ENCODE measurements around the gene CBX2. TPM values are rescaled to one million over a fixed set of nuclear protein-coding genes. Genes with fewer than 3 reads are reported as not detected.
A peak's percentile ranks its signal among the peaks of the same experiment; 100 is the strongest.

The CBX2 gene
- total RNA-seq, 1 donor from 2014 or later = 53.5 TPM

DNA sequence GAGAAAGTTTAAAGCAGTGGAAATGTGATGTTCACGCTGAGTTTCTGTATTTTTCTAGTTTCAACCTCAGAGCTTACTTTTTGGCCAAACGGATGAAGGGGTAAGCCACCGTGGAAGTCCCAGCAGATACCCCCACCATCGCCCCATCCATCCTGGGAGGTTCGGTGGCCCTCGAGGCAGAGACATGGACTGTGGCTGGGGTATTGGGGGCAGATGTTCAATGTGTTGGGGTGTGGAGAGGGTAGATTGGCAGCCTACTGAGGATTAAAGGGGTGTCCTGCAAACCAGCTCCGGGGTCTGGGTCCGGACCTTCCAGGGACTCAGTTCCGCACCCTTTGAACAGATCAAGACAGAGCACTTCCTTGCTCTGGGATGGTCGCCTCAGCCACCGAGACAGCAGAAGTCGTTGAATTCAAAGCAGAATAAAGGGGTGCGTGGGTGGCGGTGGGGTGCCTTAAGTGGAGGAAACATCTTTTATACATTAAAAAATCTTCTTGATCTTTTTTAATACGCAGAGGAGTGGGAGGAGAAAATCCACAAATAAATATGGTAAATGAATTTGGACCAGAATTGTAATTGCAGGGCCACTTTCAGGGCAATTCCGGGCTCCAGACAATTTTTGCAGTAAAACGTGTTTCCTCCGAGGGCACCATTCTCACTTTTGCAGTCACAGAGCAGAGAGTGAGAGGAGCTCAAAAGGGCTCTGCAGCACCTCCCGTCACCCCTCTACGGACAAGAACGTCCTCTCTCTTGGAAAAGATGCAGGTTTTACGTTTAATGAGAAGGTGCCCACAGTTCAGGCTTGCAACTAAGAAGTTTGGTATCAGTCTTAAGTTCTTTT lies 27.1 kb downstream of the CBX2 start:
- H3K79me2 ChIP-seq (ENCODE audit: low read depth) = no peaks in the 10 kb centered on the region
- H3F3A ChIP-seq (ENCODE audit: low read depth) = peaks cover 74% of the 10 kb centered on the region
- Mint-ChIP-seq H3K27me3 (ENCODE audit: insufficient read depth, low read depth) (peaks cover 86% of the 10 kb centered on the region), H3K36me3 (no peaks in the 10 kb centered on the region), H3K4me3 (peak overlapping the region; percentile 79), H3K27ac (no peak overlapping the region), H3K9me3 (peaks cover 5% of the 10 kb centered on the region), H3K4me1 (peaks cover 48% of the 10 kb centered on the region)
- no peak overlapping the region for H3K9ac ChIP-seq
- H3K4me3 ChIP-seq = no peak overlapping the region
- no peaks in the 10 kb centered on the region for H3K9me3 ChIP-seq (ENCODE audit: low read depth)
- no peak for TF ChIP-seq EZH2 (IDR thresholded peaks at IDR 0.05)
- TF ChIP-seq EZH2phosphoT487 (IDR thresholded peaks at IDR 0.05) = no peak
- H4K20me1 ChIP-seq (ENCODE audit: low read depth) = peaks cover 84% of the 10 kb centered on the region
- no peak overlapping the region for H2AFZ ChIP-seq (replicated peaks)
- H3K4me2 ChIP-seq = peak overlapping the region; percentile 49
- H3K4me1 ChIP-seq = peaks cover 36% of the 10 kb centered on the region
- peaks cover 99% of the 10 kb centered on the region for H3K27me3 ChIP-seq
- DNase-seq (ENCODE audit: low spot score) = no peak
- H3K27ac ChIP-seq = no peak overlapping the region
- no peaks in the 10 kb centered on the region for H3K36me3 ChIP-seq

DNA sequence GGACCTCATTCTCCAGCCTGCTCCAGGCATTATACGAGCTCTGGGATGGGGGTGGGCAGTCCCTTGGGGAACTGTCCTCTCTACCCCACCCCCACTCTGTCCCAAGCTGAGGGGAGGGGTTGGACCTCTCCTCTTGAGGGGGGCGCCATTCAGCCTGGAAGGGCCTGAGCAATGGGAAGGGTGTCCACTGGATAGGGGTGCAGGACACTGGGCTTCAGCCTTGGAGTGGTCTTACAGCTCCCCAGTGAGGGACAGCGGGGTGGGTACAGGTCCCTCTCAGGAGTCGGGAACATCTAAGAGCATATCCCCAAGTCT lies 28.5 kb downstream of the CBX2 start:
- H4K20me1 ChIP-seq (ENCODE audit: low read depth) = peaks cover 78% of the 10 kb centered on the region
- H3K4me3 Mint-ChIP-seq = peak overlapping the region; percentile 11
- H3K4me2 ChIP-seq = peak overlapping the region; percentile 11
- H3K27me3 Mint-ChIP-seq (ENCODE audit: insufficient read depth, low read depth) = peaks cover 80% of the 10 kb centered on the region
- no peak overlapping the region for H3K27ac ChIP-seq
- peaks cover 99% of the 10 kb centered on the region for H3K27me3 ChIP-seq
- no peak overlapping the region for H2AFZ ChIP-seq (replicated peaks)
- peaks cover 47% of the 10 kb centered on the region for H3K4me1 Mint-ChIP-seq
- H3K79me2 ChIP-seq (ENCODE audit: low read depth) = no peaks in the 10 kb centered on the region
- H3K36me3 Mint-ChIP-seq = no peaks in the 10 kb centered on the region
- H3K4me3 ChIP-seq = no peak overlapping the region
- peaks cover 5% of the 10 kb centered on the region for H3K9me3 Mint-ChIP-seq
- peak; percentile 38 for DNase-seq (ENCODE audit: low spot score)
- H3K27ac Mint-ChIP-seq = no peak overlapping the region
- H3K4me1 ChIP-seq = peaks cover 39% of the 10 kb centered on the region
- no peaks in the 10 kb centered on the region for H3K36me3 ChIP-seq
- peak; percentile 19 for TF ChIP-seq EZH2 (IDR thresholded peaks at IDR 0.05)
- TF ChIP-seq EZH2phosphoT487 (IDR thresholded peaks at IDR 0.05) = no peak
- no peak for TF ChIP-seq CTCF (IDR thresholded peaks at IDR 0.05)
- peaks cover 71% of the 10 kb centered on the region for H3F3A ChIP-seq (ENCODE audit: low read depth)
- H3K9ac ChIP-seq = no peak overlapping the region
- H3K9me3 ChIP-seq (ENCODE audit: low read depth) = no peaks in the 10 kb centered on the region

GRCh38 chr17:79806863-79807720 lies 29.1 kb downstream of the CBX2 start:
- Histone ChIP-seq H3K4me3 (no peak overlapping the region), H2AFZ (replicated peaks) (no peak overlapping the region), H3K4me1 (peaks cover 46% of the 10 kb centered on the region), H3K27me3 (peaks cover 99% of the 10 kb centered on the region), H3K27ac (no peak overlapping the region), H3K9ac (no peak overlapping the region), H3K36me3 (no peaks in the 10 kb centered on the region), H3K79me2 (ENCODE audit: low read depth) (no peaks in the 10 kb centered on the region), H3K4me2 (no peak overlapping the region), H4K20me1 (ENCODE audit: low read depth) (peaks cover 71% of the 10 kb centered on the region), H3K9me3 (ENCODE audit: low read depth) (no peaks in the 10 kb centered on the region), H3F3A (ENCODE audit: low read depth) (peaks cover 71% of the 10 kb centered on the region)
- peak; percentile 31 for DNase-seq (ENCODE audit: low spot score)
- Mint-ChIP-seq H3K4me3 (peak overlapping the region; percentile 50), H3K4me1 (peaks cover 46% of the 10 kb centered on the region), H3K27me3 (ENCODE audit: insufficient read depth, low read depth) (peaks cover 78% of the 10 kb centered on the region), H3K9me3 (peaks cover 3% of the 10 kb centered on the region), H3K27ac (no peak overlapping the region), H3K36me3 (no peaks in the 10 kb centered on the region)
- TF ChIP-seq EZH2 (IDR thresholded peaks at IDR 0.05) (no peak), EZH2phosphoT487 (IDR thresholded peaks at IDR 0.05) (no peak), CTCF (IDR thresholded peaks at IDR 0.05) (peak; percentile 13)
